ENCODE data around the gene CCDC85A. TPM values are rescaled to one million over a fixed set of nuclear protein-coding genes. Genes with fewer than 3 reads are reported as not detected.

Gene CCDC85A
- polyA plus RNA-seq, 1 donor from 2014 or later, result 24.7 TPM

- Histone ChIP-seq H3K27ac (ENCODE audit: low read length) (no peak overlapping the region), H3K9me3 (ENCODE audit: low read length) (no peaks in the 10 kb centered on the region), H3K9ac (ENCODE audit: low read length) (no peak overlapping the region), H3K27me3 (ENCODE audit: insufficient read depth, low read depth, low read length) (no peaks in the 10 kb centered on the region), H3K9me2 (ENCODE audit: insufficient read depth, low read length) (no peaks in the 10 kb centered on the region), H3K4me2 (ENCODE audit: low read length) (no peak overlapping the region), H3K79me2 (replicated peaks; ENCODE audit: insufficient read depth, low read length) (no peaks in the 10 kb centered on the region), H3K4me3 (ENCODE audit: low read length) (no peak overlapping the region), H2AFZ (ENCODE audit: low read depth, low read length) (no peak overlapping the region), H3K36me3 (ENCODE audit: insufficient read depth, low read length) (no peaks in the 10 kb centered on the region), H3F3A (ENCODE audit: insufficient read depth, low read length, poor library complexity, severe bottlenecking) (no peaks in the 10 kb centered on the region), H4K20me1 (ENCODE audit: insufficient read depth) (no peaks in the 10 kb centered on the region)
- no peak for TF ChIP-seq TAF1 (IDR thresholded peaks at IDR 0.05; ENCODE audit: low read depth)
- TF ChIP-seq SMC3 (conservative IDR thresholded peaks at IDR 0.05; ENCODE audit: poor library complexity), result no peak
- TF ChIP-seq EZH2 (IDR thresholded peaks at IDR 0.05; ENCODE audit: borderline replicate concordance, insufficient read depth, low read length, poor library complexity, severe bottlenecking), result no peak
- no peak for TF ChIP-seq RAD21 (conservative IDR thresholded peaks at IDR 0.05)
- no peak for TF ChIP-seq MXI1 (conservative IDR thresholded peaks at IDR 0.05; ENCODE audit: poor library complexity, severe bottlenecking)
- TF ChIP-seq REST (IDR thresholded peaks at IDR 0.05; ENCODE audit: borderline replicate concordance), result no peak
- TF ChIP-seq POLR2AphosphoS5 (IDR thresholded peaks at IDR 0.05), result no peak
- TF ChIP-seq CTCF (IDR thresholded peaks at IDR 0.05; ENCODE audit: poor library complexity, severe bottlenecking), result no peak
- TF ChIP-seq EP300 (conservative IDR thresholded peaks at IDR 0.05; ENCODE audit: poor library complexity, severe bottlenecking), result no peak
These were observed 15.7 kb downstream of the CCDC85A start for GRCh38 chr2:56199492-56199891.

- Histone ChIP-seq H3K4me2 (ENCODE audit: low read length) (no peak overlapping the region), H3K4me3 (ENCODE audit: low read length) (no peak overlapping the region), H3K79me2 (replicated peaks; ENCODE audit: insufficient read depth, low read length) (no peaks in the 10 kb centered on the region), H4K20me1 (ENCODE audit: insufficient read depth) (no peaks in the 10 kb centered on the region), H2AFZ (ENCODE audit: low read depth, low read length) (no peak overlapping the region), H3K9me3 (ENCODE audit: low read length) (no peaks in the 10 kb centered on the region), H3K27ac (ENCODE audit: low read length) (no peak overlapping the region), H3K36me3 (ENCODE audit: insufficient read depth, low read length) (no peaks in the 10 kb centered on the region), H3K9ac (ENCODE audit: low read length) (no peak overlapping the region), H3K27me3 (ENCODE audit: insufficient read depth, low read depth, low read length) (no peaks in the 10 kb centered on the region), H3F3A (ENCODE audit: insufficient read depth, low read length, poor library complexity, severe bottlenecking) (no peaks in the 10 kb centered on the region), H3K9me2 (ENCODE audit: insufficient read depth, low read length) (no peaks in the 10 kb centered on the region)
- TF ChIP-seq REST (IDR thresholded peaks at IDR 0.05; ENCODE audit: borderline replicate concordance) (no peak), CTCF (IDR thresholded peaks at IDR 0.05; ENCODE audit: poor library complexity, severe bottlenecking) (no peak), SMC3 (conservative IDR thresholded peaks at IDR 0.05; ENCODE audit: poor library complexity) (no peak), MXI1 (conservative IDR thresholded peaks at IDR 0.05; ENCODE audit: poor library complexity, severe bottlenecking) (no peak), RAD21 (conservative IDR thresholded peaks at IDR 0.05) (no peak), POLR2AphosphoS5 (IDR thresholded peaks at IDR 0.05) (no peak), EZH2 (IDR thresholded peaks at IDR 0.05; ENCODE audit: borderline replicate concordance, insufficient read depth, low read length, poor library complexity, severe bottlenecking) (no peak), TAF1 (IDR thresholded peaks at IDR 0.05; ENCODE audit: low read depth) (no peak), EP300 (conservative IDR thresholded peaks at IDR 0.05; ENCODE audit: poor library complexity, severe bottlenecking) (no peak)
These were observed 18.8 kb downstream of the CCDC85A start for GRCh38 chr2:56202381-56203121.
